Measurements from ENCODE around the gene ACD.

Gene ACD

GRCh38 chr16:67675999-67676398, 15.9 kb upstream of the ACD start:
- no peak for DNase-seq (ENCODE audit: low spot score)

- DNase-seq (ENCODE audit: low spot score): no peak
Measured at GRCh38 chr16:67675579-67675935, 15.5 kb upstream of the ACD start.

- DNase-seq (ENCODE audit: low spot score): no peak
Measured at GRCh38 chr16:67674851-67675578, 15.0 kb upstream of the ACD start.

GRCh38 chr16:67673712-67674580, 13.9 kb upstream of the ACD start:
- peak; percentile 68 for DNase-seq (ENCODE audit: low spot score)

GRCh38 chr16:67672739-67673662, 12.9 kb upstream of the ACD start:
- DNase-seq (ENCODE audit: low spot score): peak; percentile 84

DNA sequence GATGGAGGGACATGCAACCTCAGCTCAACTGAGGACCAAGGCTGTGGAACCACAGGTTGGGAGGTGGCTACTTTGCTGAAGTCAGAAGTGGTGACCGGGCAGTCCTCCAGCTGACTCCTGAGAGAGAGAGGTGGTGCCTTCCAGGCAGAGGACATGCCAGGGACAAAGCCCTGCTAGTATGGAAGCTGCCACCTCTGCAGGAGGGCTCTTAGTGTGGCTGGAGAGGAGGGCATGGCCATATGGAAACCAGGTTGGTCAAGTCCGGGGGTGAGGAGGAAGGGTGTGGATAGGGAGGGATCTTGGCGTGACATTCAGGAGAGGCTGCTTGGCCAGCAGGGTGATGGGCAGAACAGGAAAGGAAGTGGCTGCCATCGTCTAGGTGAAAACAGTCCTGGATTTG, 12.2 kb upstream of the ACD start:
- no peak for DNase-seq (ENCODE audit: low spot score)

- no peak for DNase-seq (ENCODE audit: low spot score)
Measured at GRCh38 chr16:67669499-67670101, 9.5 kb upstream of the ACD start.

DNA sequence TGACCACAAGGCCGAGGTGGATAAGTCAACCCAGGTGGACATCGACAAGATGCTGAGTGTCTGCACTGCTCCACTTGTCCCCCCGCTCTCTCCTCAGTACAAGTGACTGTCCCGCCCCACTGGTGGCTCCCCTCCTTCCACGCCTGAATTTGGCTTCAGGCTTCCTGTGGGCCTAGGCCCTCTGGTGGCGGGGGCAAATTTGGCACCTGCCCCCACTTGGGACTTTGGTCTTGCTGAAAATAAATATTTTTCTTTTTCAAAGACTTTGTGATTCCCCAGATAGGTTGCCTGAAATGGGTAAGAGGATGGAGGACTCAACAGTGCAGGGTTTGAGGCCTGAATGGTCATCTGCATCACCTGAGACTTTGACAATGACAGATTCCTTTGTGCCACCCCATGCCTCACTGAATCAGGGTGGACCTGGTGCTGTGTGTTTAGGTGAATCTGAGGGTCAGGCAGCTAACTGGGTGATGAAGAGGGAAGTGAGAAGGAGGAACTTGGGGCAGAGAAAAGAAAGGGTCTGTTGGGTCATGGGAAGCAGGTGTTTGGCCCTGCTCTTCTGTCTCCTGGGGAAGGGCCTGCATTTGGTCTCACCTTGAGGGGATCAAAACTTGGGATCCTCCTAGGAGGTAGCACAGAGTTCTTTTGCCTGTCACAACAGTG, 8.6 kb upstream of the ACD start:
- DNase-seq (ENCODE audit: low spot score): no peak

DNA sequence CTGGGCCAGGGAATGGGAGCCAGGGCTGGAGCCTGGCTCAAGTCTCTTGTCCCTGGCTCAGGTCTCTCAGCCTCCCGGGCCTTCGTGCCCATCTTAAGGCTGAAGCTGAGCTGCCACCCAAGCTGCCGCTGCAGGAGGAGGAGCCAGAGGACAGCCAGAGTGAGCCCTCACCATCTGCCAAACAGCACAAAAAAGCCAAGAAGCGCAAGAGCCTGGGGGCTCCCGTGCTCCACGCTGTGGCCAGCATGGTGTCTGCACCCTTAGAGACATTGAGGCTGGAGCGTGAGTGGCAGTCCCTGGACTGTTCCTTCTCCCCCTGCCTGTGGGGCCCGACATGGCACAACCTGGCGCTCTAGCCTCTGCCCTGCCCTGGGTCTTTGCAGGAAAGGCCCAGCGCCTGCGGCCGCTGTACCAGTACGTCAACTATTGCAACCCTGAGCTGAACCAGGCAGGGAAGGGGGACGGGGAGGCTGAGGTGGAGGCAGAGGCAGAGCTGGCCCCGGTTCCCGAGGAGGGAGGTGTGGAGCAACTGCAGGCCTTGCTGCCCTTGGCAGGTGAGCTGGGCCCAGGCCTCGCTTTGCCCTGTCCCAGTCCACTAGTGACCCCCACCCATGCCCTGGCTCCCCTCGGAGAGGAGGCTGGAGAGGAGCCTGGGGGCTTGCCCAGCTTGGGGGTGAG, 7.9 kb upstream of the ACD start:
- DNase-seq (ENCODE audit: low spot score): peak; percentile 88

- no peak for DNase-seq (ENCODE audit: low spot score)
Measured at GRCh38 chr16:67667453-67667816, 7.4 kb upstream of the ACD start.

DNA sequence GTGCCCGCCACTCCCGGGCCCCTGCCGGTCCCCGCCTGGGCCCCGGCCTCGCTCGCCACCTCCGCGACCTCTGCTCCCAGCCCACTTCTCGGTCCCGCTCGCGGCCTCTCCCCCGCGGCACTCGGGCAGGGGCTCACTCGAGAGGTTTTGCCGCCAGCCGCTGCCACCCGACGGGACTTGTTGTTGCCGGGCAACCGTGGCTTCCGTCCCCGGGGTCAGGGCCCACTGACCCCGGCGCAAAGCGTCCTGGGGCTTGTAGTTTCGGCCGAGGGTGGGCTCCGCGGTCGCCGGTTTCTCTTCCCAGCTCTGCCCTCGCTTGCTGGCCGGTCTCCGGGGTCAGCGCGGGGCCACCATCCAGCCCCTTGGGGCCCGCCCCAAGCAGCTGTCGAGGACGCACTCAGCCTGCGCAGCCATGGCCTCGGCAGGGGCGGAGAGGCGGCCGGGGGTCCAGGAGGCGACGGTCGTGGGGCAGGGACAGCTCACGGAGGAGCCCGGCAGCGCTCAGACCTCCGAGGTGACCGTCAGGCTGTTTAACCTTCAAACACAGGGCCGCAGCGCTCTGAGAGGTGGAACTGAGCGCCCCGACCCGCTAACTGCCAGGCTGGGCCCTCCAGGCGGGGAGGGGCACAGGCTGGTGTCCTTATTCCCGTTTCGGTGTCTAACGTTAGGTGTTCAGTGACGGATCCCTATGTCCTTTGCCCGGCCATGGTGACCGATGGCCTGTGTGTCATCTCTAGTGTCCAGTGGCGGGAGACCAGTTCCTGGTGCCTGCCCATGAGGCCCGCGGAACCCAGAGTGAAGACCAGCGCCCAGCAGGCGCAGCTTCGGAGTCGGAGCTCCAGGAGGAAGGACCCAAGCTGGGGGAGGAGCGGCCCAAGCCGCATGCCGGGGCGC, 6.7 kb upstream of the ACD start, which contains the start of the genes C16orf86 and ENKD1:
Gene C16orf86, plus strand, starts transcription at position 256 of the 894 bp plus-strand sequence. Its CDS starts 157 bp downstream, at position 413.
Gene ENKD1, minus strand, starts transcription at position 192 of the 894 bp plus-strand sequence. CDS start 308 bp downstream, outside the sequence.
- peak; percentile 66 for DNase-seq (ENCODE audit: low spot score)

DNA sequence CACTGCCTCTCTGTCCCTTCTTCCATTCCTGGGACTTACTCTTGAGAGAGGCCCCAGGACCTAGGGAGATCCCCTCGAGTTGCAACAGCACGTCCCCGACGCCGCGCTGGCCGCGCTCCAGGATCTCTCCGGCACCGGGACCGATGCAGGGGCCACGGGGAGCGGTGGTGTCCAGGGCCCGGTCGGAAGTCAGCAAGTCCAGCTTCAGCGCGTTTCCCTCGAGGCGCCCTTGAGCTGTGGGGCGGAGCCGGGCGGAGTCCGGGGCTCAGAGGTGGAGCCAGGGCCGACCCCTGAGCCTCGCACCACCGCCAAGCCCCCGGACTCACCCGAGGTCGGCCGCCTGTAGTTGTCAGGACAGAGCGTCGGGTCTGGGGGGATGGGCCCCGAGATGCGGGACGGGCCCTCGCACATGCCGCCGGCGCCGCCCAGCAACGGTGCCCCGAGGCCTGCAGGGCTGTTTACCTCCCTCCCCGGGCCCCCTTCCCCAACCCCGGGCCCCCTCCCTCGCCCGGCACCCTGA, 6.0 kb upstream of the ACD start:
- DNase-seq (ENCODE audit: low spot score): peak; percentile 31

DNA sequence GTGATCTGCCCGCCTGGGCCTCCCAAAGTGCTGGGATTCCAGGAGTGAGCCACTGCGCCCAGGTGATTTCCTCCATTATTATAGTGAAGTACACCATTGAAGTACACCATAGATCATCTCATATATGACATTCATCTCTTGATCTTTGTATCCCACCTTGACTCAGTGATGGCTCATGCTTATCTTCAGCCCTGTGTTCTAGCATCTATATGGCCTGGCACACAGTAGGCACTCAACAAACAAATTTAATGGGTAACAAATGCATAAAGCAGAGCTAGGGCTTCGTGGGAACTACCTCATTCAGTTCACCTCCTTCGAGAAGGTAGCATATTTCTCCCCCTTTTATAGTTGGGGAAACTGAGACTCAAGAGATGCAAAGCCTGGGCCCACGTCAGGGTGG, 5.5 kb upstream of the ACD start:
- DNase-seq (ENCODE audit: low spot score): no peak

GRCh38 chr16:67664871-67665270, 4.8 kb upstream of the ACD start:
- DNase-seq (ENCODE audit: low spot score): no peak

DNA sequence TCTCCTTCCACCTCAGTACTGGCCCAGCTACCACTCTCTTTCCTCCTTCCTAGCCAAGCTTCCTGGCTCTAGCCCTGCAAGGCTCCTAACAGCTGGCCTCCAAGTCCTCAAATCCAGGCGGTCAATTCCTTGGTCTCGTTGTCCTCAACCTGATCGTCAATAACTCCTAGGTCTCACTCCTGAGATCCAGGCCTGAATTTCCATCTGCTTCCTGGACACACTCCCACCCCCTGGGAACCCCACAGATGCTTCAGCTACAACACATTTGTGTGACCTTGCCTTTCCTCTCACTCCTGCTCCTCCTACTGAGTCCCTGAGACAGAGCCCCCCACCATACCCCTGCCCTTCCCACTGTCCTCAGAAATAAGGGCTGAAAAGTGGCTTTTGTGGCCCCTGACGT, 4.2 kb upstream of the ACD start:
- no peak for DNase-seq (ENCODE audit: low spot score)

GRCh38 chr16:67663877-67664222, 3.8 kb upstream of the ACD start:
- DNase-seq (ENCODE audit: low spot score): no peak

GRCh38 chr16:67663151-67663876, 3.3 kb upstream of the ACD start:
- no peak for DNase-seq (ENCODE audit: low spot score)

DNA sequence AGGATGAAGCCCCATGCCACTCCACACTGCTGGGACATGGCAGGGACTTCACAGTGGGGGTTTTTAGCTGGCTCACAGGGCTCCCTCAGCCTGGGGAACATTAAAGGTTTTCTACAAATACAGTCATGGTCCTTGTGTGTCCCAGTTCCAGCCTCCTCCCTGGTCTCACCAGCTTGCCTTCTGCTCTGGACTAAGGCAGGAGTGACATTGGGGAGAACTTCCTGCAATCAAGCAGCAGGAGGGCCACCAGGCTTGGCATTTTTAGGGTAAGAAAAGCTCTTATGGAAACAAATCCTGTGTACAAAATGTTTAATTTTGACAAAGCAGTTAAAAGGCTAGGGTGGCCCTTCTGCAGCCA, 2.6 kb upstream of the ACD start:
- no peak for DNase-seq (ENCODE audit: low spot score)

Measured in hematopoietic multipotent progenitor cell treated with erythropoietin and hydrocortisone succinate and interleukin-3 and kit ligand, for 17 days (in vitro differentiated cells).